Loucy (cell line): ENCODE measurements around the gene BST1.

Source experiments
- H2AFZ ChIP-seq: fragments of 200-600 bp; sonication (generic); 2 replicates; pipeline ENCODE4 v1.6.0; 2016; ENCODE audit warnings: antibody characterized with exemption, mild to moderate bottlenecking, low read length, moderate library complexity
- H3F3A ChIP-seq: fragments of 200-600 bp; 2 replicates; pipeline ENCODE4 v1.6.0; 2016; ENCODE audit warnings: antibody characterized with exemption, low read depth, mild to moderate bottlenecking
- H3K27me3 ChIP-seq: fragments of 200-600 bp; sonication (generic); 2 replicates; pipeline ENCODE4 v1.6.1; 2014; ENCODE audit warnings: low read length, mild to moderate bottlenecking; ENCODE audit not compliant: insufficient read depth, poor library complexity, severe bottlenecking
- H3K36me3 ChIP-seq: fragments of 200-600 bp; sonication (generic); 2 replicates; pipeline ENCODE4 v1.6.1; 2016; ENCODE audit warnings: low read length; ENCODE audit not compliant: insufficient read depth
- H3K4me1 ChIP-seq: fragments of 200-600 bp; sonication (generic); 2 replicates; pipeline ENCODE4 v1.5.1; 2014; ENCODE audit warnings: low read length, mild to moderate bottlenecking; ENCODE audit not compliant: insufficient read depth, poor library complexity, severe bottlenecking
- H3K4me2 ChIP-seq: fragments of 200-600 bp; sonication (generic); 2 replicates; pipeline ENCODE4 v1.6.0; 2014; ENCODE audit warnings: antibody characterized with exemption, low read length, low read depth, mild to moderate bottlenecking; ENCODE audit not compliant: poor library complexity, severe bottlenecking
- H3K4me3 ChIP-seq: fragments of 200-600 bp; sonication (generic); 2 replicates; pipeline ENCODE4 v1.5.1; 2014; ENCODE audit warnings: low read length, mild to moderate bottlenecking, mixed read lengths; ENCODE audit not compliant: poor library complexity, severe bottlenecking
- H3K79me2 ChIP-seq: fragments of 200-600 bp; sonication (generic); 2 replicates; pipeline ENCODE4 v1.6.1; 2014; ENCODE audit warnings: low read length; ENCODE audit not compliant: insufficient read depth
- H3K9ac ChIP-seq: fragments of 200-600 bp; sonication (generic); 2 replicates; pipeline ENCODE4 v1.6.0; 2014; ENCODE audit warnings: mild to moderate bottlenecking, low read depth, low read length, moderate library complexity; ENCODE audit not compliant: poor library complexity, severe bottlenecking
- H3K9me2 ChIP-seq: fragments of 200-600 bp; sonication (generic); replicated peaks from 2 replicates; pipeline ENCODE4 v1.6.1; 2016; ENCODE audit warnings: low read depth, low read length, mixed read lengths
- H3K9me3 ChIP-seq: fragments of 200-600 bp; sonication (generic); 2 replicates; pipeline ENCODE4 v1.6.1; 2014; ENCODE audit warnings: mild to moderate bottlenecking, antibody characterized with exemption, low read length, low read depth; ENCODE audit not compliant: insufficient read depth
- H4K20me1 ChIP-seq: fragments of 200-600 bp; sonication (generic); 2 replicates; pipeline ENCODE4 v1.6.0; 2014; ENCODE audit warnings: antibody characterized with exemption, low read length, mild to moderate bottlenecking; ENCODE audit not compliant: insufficient read depth, poor library complexity, severe bottlenecking
- EZH2phosphoT487 ChIP-seq: fragments of 200-600 bp; IDR thresholded peaks from 2 replicates; pipeline ENCODE4 v1.6.1; 2018; ENCODE audit warnings: antibody characterized with exemption, mild to moderate bottlenecking, moderate library complexity, borderline replicate concordance
- TF ChIP-seq, protein P1 (sequence below): fragments of 200-600 bp; sonication (generic); conservative IDR thresholded peaks from 2 replicates; pipeline ENCODE4 v1.5.1; 2014; ENCODE audit warnings: mild to moderate bottlenecking, antibody characterized with exemption, low read length

Gene BST1

DNA sequence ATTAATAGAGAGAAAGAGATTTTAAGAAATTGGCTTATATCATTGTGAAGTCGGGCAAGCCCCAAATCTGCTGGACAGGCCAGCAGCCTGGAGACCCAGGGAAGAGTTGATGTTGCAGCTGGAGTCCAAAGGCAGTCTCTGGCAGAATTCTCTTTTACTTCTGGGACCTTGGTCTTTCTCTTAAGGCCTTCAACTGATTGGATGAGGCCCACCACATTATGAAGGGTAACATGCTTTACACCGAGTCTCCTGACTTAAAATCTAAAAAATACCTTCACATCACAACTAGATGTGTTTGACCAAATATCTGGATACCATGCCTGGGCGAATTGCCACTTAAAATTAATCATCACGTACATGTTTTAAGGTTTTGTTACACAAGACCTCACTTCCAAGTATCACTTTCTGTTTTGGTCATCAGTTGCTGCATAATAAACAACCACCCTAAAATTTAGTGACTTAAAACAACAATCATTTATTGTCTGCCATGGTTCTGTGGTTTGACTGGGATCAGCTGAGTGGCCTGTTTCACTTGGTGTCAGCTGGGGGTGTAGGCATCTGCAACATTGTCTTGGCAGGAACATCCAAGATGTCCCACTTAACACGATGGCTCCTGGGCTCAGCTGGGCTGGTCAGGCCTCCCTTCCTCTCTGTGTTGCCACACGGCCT, 78.7 kb downstream of the BST1 start:
- no peaks in the 10 kb centered on the region for H3K27me3 ChIP-seq
- peaks cover 7% of the 10 kb centered on the region; the same call in 1 of the 2 replicates for H3F3A ChIP-seq
- peaks cover 75% of the 10 kb centered on the region for H3K4me1 ChIP-seq
- no peaks in the 10 kb centered on the region for H3K9me2 ChIP-seq
- H2AFZ ChIP-seq, result no peak overlapping the region
- peak overlapping the region; percentile 93 for H3K4me2 ChIP-seq
- peaks cover 69% of the 10 kb centered on the region for H3K79me2 ChIP-seq
- H4K20me1 ChIP-seq, result no peaks in the 10 kb centered on the region
- TF ChIP-seq EZH2phosphoT487, result no peak
- TF ChIP-seq, protein P1, sequence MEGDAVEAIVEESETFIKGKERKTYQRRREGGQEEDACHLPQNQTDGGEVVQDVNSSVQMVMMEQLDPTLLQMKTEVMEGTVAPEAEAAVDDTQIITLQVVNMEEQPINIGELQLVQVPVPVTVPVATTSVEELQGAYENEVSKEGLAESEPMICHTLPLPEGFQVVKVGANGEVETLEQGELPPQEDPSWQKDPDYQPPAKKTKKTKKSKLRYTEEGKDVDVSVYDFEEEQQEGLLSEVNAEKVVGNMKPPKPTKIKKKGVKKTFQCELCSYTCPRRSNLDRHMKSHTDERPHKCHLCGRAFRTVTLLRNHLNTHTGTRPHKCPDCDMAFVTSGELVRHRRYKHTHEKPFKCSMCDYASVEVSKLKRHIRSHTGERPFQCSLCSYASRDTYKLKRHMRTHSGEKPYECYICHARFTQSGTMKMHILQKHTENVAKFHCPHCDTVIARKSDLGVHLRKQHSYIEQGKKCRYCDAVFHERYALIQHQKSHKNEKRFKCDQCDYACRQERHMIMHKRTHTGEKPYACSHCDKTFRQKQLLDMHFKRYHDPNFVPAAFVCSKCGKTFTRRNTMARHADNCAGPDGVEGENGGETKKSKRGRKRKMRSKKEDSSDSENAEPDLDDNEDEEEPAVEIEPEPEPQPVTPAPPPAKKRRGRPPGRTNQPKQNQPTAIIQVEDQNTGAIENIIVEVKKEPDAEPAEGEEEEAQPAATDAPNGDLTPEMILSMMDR, result no peak
- no peaks in the 10 kb centered on the region for H3K36me3 ChIP-seq
- H3K9ac ChIP-seq, result peak overlapping the region; percentile 16
- H3K4me3 ChIP-seq, result peak overlapping the region; percentile 89
- H3K9me3 ChIP-seq, result no peaks in the 10 kb centered on the region
